Stimulated activated CD8-positive, alpha-beta memory T cell treated with anti-CD3 and anti-CD28 coated beads, Interleukin-12 subunit alpha, Interleukin-12 subunit beta, amount 100 ng/mL, for 24 hours (primary cell): ENCODE measurements around the gene CUL3.

Experiments
- DNase-seq: peaks from one replicate; pipeline ENCODE4 v3.0.0-alpha.2; 2020; ENCODE audit errors: extremely low read depth

CUL3 gene

DNA sequence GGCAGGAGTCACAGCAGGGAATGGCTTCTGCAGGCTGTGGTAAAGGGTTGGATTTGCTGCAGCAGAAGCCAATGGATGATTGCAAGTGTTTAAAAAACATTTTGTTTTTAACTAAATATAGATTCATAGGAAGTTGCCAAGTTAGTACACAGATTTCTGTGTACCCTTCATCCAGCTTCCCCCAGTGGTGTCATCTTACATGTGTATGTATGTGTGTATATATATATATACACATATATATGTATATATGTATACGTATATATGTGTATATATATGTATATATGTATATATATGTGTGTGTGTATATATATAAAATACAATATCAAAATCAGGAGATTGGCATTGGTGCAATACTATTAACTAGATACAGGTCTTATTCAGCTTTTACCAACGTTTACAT, 164.1 kb downstream of the CUL3 start:
- DNase-seq = no peak
